Stimulated activated CD8-positive, alpha-beta memory T cell treated with anti-CD3 and anti-CD28 coated beads, Interleukin-15, amount 100 ng/mL, for 1 hour (primary cell): ENCODE results near the gene PBX1.

ENCODE experiments used
- DNase-seq: peaks from one replicate; pipeline ENCODE4 v3.0.0-alpha.2; 2020; ENCODE audit warnings: low read depth

The PBX1 gene

GRCh38 chr1:164670026-164670425 lies 111.0 kb downstream of the PBX1 start:
- no peak for DNase-seq

DNA sequence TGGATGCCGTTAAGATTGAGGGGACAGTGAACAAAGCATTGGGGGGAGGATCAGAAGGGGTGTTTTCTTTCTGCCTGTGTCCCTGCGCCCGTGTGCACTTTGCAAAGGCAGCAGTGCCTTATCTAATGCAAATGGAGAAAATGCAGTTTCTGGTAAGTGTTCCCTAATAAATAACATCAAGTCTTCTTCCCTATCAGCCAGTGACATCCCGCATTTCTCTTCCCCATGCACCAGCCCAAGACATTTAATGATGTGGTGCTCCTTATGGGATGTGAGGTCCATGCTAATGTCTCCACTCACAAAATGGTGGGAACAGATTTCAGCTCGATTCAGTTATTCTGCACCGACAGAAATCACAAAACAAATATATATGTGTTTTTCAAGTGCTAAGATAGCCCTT lies 111.8 kb downstream of the PBX1 start:
- DNase-seq = no peak

DNA sequence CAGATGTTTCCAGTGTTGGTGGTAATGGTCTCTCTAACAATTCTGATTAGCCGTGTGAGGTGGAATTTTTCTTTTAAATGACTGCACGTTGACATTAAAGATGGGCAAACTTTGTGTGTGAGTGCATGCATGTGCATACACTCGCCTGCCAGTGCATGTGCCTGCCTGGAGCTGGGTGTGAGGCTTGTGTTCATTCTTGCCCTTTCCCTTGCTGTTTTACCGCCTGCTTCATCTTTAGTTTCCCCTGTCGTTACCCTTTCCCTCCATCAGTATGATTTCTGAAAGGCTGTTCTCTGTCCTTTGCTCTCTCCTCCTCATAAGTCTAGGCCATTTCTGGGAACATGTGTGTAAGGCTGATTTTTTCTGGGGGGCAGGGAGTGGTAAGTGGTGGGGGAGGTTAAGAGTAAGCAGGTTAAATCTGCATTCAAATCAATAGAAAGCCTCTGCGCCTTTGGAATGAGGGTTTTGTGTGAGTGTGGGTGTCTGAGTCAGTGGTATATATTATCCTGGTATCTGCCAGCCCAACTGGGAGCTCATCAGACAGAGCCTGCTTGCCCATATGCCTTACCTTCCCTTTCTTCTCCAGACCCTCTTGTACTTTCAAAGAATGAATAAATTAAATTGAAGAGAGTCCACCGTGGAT lies 112.5 kb downstream of the PBX1 start:
- DNase-seq = no peak

GRCh38 chr1:164671966-164672571 lies 113.1 kb downstream of the PBX1 start:
- DNase-seq = no peak

- no peak for DNase-seq
Observed at GRCh38 chr1:164672588-164672987, 113.6 kb downstream of the PBX1 start.

DNA sequence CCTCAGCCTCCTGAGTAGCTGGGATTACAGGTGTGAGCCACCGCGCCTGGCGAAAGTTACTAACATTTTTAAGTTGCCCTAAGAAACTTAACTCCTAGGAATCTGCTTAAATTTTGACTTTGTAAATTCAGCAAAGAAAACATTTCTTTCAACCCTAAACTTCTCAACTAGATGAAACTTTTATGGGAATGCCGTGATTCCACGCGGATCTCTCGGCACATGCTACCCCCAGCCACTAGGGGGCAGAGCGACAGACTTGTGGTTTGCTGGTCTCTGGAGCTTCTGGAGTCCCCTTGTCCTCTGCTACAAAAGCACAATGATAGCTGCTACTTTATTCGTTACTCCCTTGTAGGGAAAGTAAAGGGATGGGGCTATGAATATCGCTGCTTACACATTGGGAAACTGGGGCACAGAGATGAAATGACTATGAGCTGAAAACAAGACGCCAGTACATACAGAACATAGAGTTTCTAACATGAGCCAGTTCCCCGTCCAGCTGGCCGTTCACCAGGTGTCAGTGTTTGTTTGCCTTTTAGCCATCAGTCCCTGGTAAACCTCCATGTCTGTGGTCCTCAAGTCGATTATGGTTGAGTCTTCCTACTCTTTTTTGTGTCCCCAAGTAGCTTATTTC lies 114.7 kb downstream of the PBX1 start:
- no peak for DNase-seq

DNA sequence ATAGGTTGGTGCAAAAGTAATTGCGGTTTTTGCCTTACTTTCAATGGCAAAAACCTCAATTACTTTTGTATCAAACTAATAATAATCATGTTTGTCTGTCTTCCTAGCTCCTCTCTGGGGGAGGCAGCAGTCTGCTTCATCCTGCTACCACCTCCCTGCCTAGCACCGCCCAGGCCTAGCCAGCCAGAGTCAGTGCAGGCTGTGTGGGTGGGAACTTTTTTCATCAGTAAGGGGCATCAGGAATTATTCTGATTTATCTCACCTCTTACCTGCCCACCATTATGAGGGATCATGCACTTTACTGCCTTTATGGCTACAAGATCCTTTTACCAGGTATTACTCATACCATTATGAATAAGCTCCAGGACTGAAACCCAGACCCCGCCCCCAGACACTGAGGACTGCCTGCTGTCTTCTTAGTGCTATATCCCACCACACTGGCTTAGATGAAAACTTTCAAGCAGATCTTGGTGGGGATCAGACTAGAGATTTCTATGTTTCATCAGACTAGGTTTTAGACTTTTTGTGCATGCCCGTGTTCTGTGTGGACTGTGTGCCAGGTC lies 116.4 kb downstream of the PBX1 start:
- no peak for DNase-seq

GRCh38 chr1:164678136-164678700 lies 119.2 kb downstream of the PBX1 start:
- DNase-seq = no peak

GRCh38 chr1:164682570-164682969 lies 123.6 kb downstream of the PBX1 start:
- DNase-seq = no peak

- no peak for DNase-seq
Observed at GRCh38 chr1:164683235-164683634, 124.3 kb downstream of the PBX1 start.

DNA sequence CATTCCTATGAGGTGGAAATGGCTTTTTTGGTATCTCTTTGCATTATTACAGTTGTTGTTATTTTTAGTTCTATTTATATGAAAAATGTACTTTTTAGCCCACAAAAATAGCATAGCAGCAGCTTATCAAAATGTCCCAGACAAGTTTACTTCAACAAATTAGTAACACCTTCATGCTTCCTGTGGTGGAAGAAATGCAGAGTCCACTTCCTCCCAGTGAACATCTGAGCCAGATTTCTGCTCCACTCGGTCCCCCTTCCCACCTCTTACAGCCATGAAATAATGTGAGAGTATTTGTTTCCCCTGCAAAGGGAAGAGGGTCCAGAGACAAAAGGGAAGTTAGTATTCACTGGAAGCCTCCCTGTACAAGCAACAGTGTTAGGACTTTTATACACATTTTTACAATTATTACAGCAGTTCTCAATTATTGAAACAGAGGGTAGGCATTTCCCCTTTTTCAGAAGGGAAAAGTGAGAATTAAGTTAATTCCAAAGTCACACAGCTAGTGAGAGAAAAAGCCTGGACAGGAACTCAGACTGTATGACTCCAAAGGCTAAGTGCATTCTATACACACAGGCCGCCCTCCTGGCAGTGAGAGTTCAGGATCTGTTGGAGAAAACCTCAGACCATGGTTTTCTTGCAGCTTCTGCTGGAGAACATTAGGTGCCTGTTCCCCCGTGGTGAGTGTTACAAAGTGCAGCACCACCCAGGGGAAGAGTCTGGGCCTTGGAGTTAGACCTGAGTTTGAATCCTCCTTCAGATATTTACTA lies 126.5 kb downstream of the PBX1 start:
- no peak for DNase-seq

DNA sequence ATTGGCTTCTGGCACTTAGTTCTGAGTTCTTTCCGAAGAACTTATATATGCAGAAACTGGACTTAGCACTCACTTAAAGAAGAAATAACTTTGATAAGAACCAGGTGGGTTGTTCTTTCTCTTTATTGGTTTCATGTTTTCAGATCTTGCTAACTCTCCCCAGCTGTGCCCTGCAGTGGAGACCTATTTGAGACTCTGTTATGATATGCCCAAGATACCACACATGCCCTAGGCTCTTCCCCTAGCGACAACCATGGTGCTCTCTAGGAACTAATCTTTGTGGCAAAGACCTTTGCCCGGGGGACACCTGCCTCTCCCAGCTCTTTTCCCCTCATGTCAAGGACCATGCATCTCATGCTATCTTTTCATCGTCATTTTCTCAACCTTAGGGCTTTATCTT lies 128.8 kb downstream of the PBX1 start:
- no peak for DNase-seq

GRCh38 chr1:164688791-164689190 lies 129.8 kb downstream of the PBX1 start:
- no peak for DNase-seq

DNA sequence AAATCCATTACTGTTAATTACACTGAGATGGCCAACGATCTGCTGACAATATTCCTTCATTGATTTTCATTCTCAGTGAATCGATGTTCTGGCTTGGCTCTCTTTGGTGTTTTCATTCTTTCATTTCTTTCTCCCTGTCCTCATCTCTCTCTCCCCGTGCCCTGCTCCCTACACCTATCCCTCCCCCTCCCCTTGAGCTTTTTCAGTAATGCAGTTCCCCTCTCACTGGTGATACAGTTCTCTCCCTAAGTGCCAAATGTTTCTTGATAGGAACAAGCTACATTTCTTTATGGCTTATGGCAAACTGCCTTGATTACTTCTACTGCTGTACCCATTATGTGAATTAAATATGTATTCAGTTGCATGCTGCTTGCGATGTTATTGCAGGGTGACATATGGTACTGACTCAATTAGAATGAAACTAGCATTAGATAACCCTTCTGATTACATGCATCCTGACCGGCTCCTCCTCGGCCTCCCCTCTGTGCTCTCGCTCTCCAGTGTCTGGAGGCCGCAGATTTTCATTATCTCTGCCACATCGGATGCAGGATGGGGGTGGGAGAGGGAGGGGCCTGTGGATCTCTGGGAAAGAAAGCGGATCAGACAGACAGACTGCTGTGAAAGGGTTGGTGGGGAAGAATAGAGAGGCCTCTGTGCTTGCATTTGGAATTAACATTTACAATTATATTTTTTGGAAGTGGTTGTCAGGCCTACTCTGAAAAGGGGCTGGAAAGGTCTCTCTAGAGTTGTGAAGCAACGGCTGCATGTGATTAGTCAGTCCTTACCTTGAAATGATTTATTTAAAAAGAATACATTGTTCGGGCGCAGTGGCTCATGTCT lies 130.9 kb downstream of the PBX1 start:
- DNase-seq = no peak

GRCh38 chr1:164692420-164692819 lies 133.4 kb downstream of the PBX1 start:
- no peak for DNase-seq

GRCh38 chr1:164693564-164694359 lies 134.8 kb downstream of the PBX1 start:
- no peak for DNase-seq

DNA sequence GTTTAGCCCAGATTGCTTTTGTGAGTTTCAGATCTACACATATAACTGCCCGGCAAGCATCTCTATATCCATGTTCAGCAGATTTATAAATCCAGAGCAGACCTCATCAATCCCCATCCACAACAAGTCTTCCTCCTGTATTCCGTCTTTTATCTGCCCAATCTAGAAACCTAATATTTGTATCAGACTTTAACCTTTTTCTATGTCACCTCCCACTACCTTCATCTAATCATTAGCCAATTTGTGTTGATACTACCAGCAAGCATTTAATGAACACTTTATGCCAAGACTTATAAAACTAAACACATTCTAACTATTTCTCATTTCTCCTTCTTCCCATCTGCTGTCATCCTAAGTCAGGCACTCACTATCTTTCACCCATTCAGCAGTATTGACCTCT lies 135.5 kb downstream of the PBX1 start:
- no peak for DNase-seq

DNA sequence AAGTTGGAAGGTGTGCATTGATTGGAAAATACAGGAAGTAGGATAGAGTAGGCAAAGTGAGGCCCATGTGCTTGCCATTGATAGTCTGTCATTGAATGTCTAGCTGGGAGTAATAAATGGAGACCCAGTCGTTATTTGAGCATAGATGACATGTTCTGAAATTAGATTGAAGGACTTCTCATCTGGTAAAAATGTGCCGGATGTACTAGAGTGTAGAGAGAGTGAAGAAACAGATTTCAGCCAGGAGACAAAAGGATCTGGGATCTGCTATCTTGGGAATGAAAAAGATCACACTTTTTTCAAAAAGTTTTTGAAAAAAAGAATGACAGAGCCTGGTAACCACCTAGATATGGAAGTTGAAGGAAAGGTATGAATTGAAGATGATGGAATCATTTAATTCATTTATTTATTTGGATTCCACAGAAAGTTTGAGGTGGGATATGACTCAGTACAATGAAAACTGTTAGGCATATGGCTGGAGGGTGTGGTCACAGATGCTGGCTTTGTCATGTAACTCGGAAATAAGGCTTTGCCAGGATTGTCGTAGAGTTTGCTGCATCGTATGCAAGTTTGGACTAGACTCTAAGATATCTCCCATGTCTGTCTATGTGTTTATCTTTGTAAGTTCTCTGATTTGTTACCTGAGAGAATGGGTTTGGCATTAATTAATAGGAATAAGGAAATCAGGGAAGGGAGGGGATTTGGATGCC lies 137.1 kb downstream of the PBX1 start:
- no peak for DNase-seq

DNA sequence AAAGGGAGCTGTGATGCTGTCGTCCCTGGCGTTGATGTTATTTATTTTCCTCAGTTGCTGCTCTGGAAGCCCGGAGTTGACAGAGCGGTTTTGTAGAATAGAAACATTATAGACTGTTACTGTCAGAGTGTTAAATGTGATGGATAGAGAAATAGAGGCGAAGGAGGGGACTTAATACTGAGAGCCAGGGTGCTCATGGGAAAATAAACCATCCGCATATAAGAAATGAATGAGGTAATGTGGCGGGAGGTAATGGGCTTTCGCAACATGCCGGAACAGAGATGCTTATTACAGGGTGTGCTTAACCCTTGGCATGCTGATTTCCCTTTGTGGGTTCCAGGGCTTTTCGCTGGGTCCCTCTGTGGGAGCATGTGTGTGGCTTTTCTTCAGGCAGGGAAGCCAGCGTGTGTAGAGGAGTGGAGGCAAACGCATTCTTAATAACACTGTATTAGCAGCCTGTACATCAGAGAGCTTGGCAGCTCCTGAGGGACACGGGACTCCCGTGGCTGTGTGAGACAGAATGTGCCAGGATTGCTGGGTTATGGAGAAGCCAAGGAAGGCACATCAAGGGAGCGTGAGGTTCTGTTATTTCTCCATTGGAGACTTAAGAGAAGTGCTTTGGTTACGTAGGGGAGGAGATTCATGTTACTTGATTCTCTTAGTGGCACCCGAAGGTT lies 141.0 kb downstream of the PBX1 start:
- no peak for DNase-seq
